Colonic mucosa (tissue), 4 donors: ENCODE measurements around the gene FMN1. TPM values are rescaled to one million over a fixed set of nuclear protein-coding genes. Genes with fewer than 3 reads are reported as not detected.

ENCODE experiments used
- DNase-seq: peaks from one replicate; pipeline ENCODE4 v3.0.0-alpha.2; 2020
- H3K27ac ChIP-seq: fragments of 200-600 bp; one replicate; pipeline ENCODE4 v1.8.0; 2021
- H3K27me3 ChIP-seq: fragments of 200-600 bp; one replicate; pipeline ENCODE4 v1.8.0; 2021
- H3K36me3 ChIP-seq: fragments of 200-600 bp; one replicate; pipeline ENCODE4 v1.8.0; 2021
- H3K4me1 ChIP-seq: fragments of 200-600 bp; one replicate; pipeline ENCODE4 v1.8.0; 2021; ENCODE audit warnings: mild to moderate bottlenecking
- H3K4me3 ChIP-seq: fragments of 200-600 bp; one replicate; pipeline ENCODE4 v1.8.0; 2021
- H3K9ac ChIP-seq, 2 donors: one replicate each; pipeline ENCODE4 v1.7.0; 2013; ENCODE audit warnings: control low read depth in 2 of 2, low read depth in 2 of 2, low read length in 2 of 2
- H3K9me3 ChIP-seq: fragments of 200-600 bp; one replicate; pipeline ENCODE4 v1.8.0; 2021
- intact Hi-C: fragments of 100-400 bp; cut with DNase I; formaldehyde crosslinking; loops from one replicate; pipeline ENCODE4 v1.14.1; 2022
- total RNA-seq, 2 donors: library from RNA; stranded (reverse); fragmentation: NEBNext Ultra II Directional in 1 of 2; extraction: Animal tissue kit (Norgen Biotek cat#: 25700) in 1 of 2; gene quantifications; one replicate each; pipeline ENCODE4 v1.2.1, GENCODE V29; 2021
- TF ChIP-seq, protein P1 (sequence below): fragments of 200-600 bp; IDR thresholded peaks from one replicate; pipeline ENCODE4 v1.8.0; 2022; ENCODE audit warnings: antibody characterized with exemption, mild to moderate bottlenecking
- donor health status: healthy.
- donor health status: DM: no; HTN: no; CAD: no.
- donor health status: DM: no; HTN: no; CAD: no.

Gene FMN1
- total RNA-seq, 2 donors from 2014 or later, result 23.5 to 32.0 TPM

DNA sequence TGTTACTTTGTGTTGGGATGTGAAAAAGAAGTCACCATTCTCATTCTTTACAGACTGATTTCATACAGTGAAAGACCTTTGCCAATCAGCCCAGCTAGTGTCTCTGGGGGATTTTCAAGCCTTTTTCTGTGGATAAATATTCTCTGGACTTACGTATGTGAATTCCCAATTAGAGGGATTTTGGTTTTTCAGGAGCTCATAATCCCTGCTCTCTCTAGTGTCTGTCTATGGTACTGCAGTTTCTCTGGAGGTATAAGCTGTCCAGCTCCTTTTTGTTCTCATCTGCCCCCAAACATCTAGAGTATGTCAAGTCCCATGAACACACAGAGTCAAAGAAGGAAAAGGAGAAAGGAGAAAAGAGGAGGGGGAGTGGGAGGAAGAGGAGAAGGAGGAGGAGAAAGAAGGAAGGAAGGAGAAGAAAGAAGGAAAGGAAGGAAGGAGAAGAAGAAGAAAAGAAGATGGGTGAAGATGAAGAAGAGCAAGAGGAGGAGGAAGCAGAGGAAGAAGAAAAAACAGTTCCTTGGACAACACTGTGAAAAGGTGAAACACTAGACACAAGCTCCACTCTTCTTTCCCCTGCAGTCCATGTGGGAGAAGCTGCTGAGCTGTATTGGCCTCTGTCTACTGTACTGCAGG lies 258.1 kb downstream of the FMN1 start:
- H3K27me3 ChIP-seq, result no peaks in the 10 kb centered on the region
- DNase-seq, result no peak
- no peak overlapping the region for H3K27ac ChIP-seq
- H3K4me1 ChIP-seq, result no peaks in the 10 kb centered on the region
- TF ChIP-seq, protein P1, sequence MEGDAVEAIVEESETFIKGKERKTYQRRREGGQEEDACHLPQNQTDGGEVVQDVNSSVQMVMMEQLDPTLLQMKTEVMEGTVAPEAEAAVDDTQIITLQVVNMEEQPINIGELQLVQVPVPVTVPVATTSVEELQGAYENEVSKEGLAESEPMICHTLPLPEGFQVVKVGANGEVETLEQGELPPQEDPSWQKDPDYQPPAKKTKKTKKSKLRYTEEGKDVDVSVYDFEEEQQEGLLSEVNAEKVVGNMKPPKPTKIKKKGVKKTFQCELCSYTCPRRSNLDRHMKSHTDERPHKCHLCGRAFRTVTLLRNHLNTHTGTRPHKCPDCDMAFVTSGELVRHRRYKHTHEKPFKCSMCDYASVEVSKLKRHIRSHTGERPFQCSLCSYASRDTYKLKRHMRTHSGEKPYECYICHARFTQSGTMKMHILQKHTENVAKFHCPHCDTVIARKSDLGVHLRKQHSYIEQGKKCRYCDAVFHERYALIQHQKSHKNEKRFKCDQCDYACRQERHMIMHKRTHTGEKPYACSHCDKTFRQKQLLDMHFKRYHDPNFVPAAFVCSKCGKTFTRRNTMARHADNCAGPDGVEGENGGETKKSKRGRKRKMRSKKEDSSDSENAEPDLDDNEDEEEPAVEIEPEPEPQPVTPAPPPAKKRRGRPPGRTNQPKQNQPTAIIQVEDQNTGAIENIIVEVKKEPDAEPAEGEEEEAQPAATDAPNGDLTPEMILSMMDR, result peak; percentile 17
- H3K9ac ChIP-seq, result no peak overlapping the region
- H3K36me3 ChIP-seq, result no peaks in the 10 kb centered on the region
- no peaks in the 10 kb centered on the region for H3K9me3 ChIP-seq
- intact Hi-C loops, result no loop called here
- no peak overlapping the region for H3K4me3 ChIP-seq

DNA sequence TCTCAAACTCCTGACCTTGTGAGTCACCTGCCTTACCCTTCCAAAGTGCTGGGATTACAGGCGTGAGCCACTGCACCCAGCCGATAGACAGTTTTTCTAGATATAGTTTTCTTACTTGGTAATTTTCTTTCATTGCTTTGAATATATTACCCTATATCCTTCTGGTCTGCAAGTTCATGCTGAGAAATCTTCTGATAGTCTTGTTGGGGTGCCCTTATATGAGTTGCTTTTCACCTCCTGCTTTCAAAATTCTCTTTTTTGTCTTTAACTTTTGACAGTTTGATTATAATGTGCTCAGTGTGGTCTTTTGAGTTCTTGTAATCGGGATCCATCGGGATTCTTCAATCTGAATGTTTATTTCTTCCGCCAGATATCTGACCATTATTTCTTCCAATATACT lies 259.4 kb downstream of the FMN1 start:
- intact Hi-C loops, result no loop called here
- TF ChIP-seq, protein P1, result no peak
- no peak overlapping the region for H3K27ac ChIP-seq
- H3K4me3 ChIP-seq, result no peak overlapping the region
- H3K27me3 ChIP-seq, result no peaks in the 10 kb centered on the region
- no peaks in the 10 kb centered on the region for H3K9me3 ChIP-seq
- H3K9ac ChIP-seq, result no peak overlapping the region
- no peaks in the 10 kb centered on the region for H3K4me1 ChIP-seq
- no peak for DNase-seq
- no peaks in the 10 kb centered on the region for H3K36me3 ChIP-seq

DNA sequence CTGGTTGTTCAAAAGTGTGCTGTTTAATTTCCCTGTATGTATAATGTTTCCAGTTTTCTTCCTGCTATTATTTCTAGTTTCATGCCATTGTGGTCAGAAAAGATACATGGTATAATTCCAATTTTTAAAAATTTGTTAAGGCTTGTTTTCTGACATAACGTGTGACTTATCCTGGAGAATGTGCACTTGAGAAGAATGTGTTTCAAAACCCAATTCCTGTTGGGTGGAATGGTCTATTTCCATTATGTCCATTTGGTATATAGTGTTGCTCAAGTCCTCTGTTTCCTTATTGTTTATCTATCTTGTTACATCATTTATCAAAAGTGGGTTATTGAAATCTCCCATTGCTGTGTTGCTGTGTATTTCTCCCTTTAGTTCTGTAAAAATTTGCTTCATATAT lies 261.3 kb downstream of the FMN1 start:
- H3K4me3 ChIP-seq, result no peak overlapping the region
- H3K9ac ChIP-seq, result no peak overlapping the region
- H3K27me3 ChIP-seq, result no peaks in the 10 kb centered on the region
- H3K27ac ChIP-seq, result no peak overlapping the region
- TF ChIP-seq, protein P1, result no peak
- H3K9me3 ChIP-seq, result no peaks in the 10 kb centered on the region
- DNase-seq, result no peak
- intact Hi-C loops, result no loop called here
- no peaks in the 10 kb centered on the region for H3K4me1 ChIP-seq
- H3K36me3 ChIP-seq, result no peaks in the 10 kb centered on the region

DNA sequence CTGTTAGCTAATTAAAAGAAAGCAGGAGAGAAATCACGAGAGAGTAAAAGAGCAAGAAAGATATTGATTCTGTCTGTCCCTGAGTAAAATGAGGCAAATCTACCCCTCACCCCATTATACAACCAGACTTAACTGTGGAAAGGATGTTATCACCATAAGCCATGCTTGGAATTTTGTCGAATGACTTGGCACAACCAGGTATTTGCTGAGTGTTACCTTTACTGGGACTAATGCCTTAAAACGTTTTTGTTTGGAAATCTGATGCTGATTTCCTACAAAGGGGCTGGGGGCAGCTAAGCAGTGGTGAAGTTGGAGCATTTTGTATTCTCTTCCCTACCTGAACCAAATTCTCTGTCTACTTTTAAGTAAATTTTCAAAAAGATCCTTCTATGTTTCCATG lies 265.6 kb downstream of the FMN1 start:
- intact Hi-C loops, result no loop called here
- TF ChIP-seq, protein P1, result no peak
- H3K27me3 ChIP-seq, result no peaks in the 10 kb centered on the region
- no peaks in the 10 kb centered on the region for H3K9me3 ChIP-seq
- no peaks in the 10 kb centered on the region for H3K4me1 ChIP-seq
- no peaks in the 10 kb centered on the region for H3K36me3 ChIP-seq
- no peak overlapping the region for H3K9ac ChIP-seq
- no peak overlapping the region for H3K4me3 ChIP-seq
- DNase-seq, result no peak
- H3K27ac ChIP-seq, result no peak overlapping the region

DNA sequence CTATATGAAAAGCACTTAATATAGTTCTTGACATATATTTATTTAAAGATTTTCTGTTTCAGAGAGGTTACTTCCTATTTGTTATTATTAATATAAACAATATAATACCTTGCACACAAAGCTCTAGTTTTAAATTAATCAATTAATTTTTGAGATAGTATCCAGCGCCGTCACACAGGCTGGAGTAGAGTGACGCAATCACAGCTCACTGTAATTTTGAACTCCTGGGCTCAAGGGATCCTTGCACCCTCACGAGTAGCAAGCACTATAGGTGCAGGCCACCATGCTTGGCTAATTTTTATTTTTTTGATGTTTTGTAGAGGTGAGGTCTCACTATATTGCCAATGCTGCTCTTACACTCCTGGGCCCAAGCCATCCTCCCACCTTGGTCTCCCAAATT lies 267.4 kb downstream of the FMN1 start:
- Histone ChIP-seq H3K4me1 (no peaks in the 10 kb centered on the region), H3K9ac (no peak overlapping the region), H3K4me3 (no peak overlapping the region), H3K27ac (no peak overlapping the region), H3K9me3 (no peaks in the 10 kb centered on the region), H3K36me3 (no peaks in the 10 kb centered on the region), H3K27me3 (no peaks in the 10 kb centered on the region)
- intact Hi-C loops, result no loop called here
- no peak for DNase-seq
- TF ChIP-seq, protein P1, result no peak
